ENCODE data around the gene SCTR.

- TF ChIP-seq CTCF (conservative IDR thresholded peaks at IDR 0.05 in 1 of 2, IDR thresholded peaks at IDR 0.05 in 1 of 2; ENCODE audit: extremely low read depth in 1 of 2, insufficient read depth in 1 of 2, low read depth in 1 of 2, low read length in 2 of 2): no peak
- no peak for TF ChIP-seq EZH2 (IDR thresholded peaks at IDR 0.05; ENCODE audit: borderline replicate concordance, low read length)
Measured at GRCh38 chr2:119425119-119425405, 99.2 kb downstream of the SCTR start.

Data from mammary epithelial cell (primary cell).